Cardiac septum (tissue), 1 donor: ENCODE data around the gene ENAH. TPM values are rescaled to one million over a fixed set of nuclear protein-coding genes. Genes with fewer than 3 reads are reported as not detected.
"Not testable (repeated sequence)": the region's sequence is repeated elsewhere in the genome, so short reads cannot be mapped to it uniquely, and the experiment has no call there.

Experiments used
- DNase-seq: peaks from one replicate; pipeline ENCODE4 v3.0.0-alpha.2; 2020; ENCODE audit warnings: low spot score
- intact Hi-C: fragments of 100-400 bp; cut with DNase I; formaldehyde crosslinking; loops from one replicate; pipeline ENCODE4 v1.14.0; 2022
- total RNA-seq: library from RNA; stranded (reverse); fragmentation: NEBNext Ultra II Directional; extraction: Animal tissue kit (Norgen Biotek cat#: 25700); gene quantifications from one replicate; pipeline ENCODE4 v1.2.1, GENCODE V29; 2021
- donor health status: DM: no; HTN: no; CAD: no.

The ENAH gene
- total RNA-seq, 1 donor from 2014 or later: 195 TPM

DNA sequence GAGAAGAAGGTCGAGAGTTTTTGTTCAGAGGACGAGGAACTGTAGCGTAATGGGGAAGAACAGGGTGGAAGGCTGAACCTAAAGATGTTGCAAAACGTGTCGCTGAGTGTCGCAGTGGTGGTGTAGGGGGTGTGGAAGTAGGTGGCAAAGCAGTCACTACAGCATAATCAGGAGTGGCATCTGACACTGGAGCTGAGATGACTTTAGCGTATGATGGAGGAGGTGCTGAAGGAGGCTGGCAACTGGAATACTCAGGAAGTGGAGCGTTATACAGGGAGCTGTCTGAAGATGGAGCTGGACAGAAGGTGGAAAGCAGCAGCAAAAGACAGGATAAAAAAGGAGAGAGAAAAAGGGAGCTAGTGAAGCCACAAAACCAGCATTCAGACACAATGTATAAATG is 135.2 kb downstream of the ENAH start:
- intact Hi-C loops: no loop called here
- no peak for DNase-seq

DNA sequence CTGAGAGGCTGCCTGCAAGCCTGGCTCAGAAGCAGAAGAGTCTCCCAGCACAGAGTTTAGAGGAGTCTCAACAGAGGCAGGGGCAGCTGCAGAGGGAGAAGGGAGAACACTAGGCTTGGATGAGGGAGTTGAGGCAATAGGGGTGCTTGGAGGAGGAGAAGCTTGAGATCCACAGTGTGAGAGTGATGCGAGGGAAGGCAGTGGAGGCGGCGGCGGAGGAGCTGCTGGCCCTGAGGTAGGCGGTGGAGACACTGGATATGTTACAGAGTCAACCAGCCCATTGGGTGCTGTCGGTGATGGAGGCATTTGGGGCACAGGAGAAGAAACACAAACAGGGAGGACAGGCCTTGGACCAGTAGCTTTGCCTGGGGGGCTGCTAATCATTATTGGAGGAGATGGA is 135.7 kb downstream of the ENAH start:
- no peak for DNase-seq
- intact Hi-C loops: no loop called here

DNA sequence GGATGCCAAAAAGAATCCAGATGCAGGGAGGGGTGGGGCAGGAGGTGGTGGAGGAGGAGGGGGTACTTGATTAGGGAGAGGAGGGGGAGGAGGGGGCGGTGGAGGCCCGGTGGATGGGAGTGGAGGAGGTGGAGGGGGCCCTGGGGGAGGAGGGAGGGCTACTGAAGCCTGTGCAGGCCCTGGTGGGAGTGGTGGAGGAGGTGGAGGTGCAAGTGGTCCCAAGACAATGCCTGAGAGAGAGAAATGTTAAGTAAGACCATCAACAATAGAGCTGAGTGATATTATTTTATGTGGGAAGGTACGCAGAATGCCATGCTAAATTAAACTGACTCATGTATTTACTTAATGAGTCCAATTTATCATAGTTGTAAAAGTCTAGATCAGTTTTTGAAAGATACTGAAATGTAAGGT is 138.2 kb downstream of the ENAH start:
- intact Hi-C loops: no loop called here
- no peak for DNase-seq

DNA sequence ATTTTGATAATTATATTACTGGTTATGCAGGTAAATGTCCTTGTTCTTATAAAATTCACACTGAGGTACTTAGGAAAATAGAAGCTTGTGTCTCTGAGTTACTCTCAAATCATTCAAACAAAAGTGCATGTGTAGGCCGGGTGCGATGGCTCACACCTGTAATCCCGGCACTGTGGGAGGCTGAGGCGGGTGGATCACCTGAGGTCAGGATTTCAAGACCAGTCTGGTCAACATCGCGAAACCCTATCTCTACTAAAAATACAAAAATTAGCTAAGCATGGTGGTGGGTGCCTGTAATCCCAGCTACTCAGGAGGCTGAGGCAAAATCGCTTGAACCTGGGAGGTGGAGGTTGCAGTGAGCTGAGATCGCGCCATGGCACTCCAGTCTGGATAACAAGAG is 139.3 kb downstream of the ENAH start:
- intact Hi-C loops: not testable (repeated sequence)

DNA sequence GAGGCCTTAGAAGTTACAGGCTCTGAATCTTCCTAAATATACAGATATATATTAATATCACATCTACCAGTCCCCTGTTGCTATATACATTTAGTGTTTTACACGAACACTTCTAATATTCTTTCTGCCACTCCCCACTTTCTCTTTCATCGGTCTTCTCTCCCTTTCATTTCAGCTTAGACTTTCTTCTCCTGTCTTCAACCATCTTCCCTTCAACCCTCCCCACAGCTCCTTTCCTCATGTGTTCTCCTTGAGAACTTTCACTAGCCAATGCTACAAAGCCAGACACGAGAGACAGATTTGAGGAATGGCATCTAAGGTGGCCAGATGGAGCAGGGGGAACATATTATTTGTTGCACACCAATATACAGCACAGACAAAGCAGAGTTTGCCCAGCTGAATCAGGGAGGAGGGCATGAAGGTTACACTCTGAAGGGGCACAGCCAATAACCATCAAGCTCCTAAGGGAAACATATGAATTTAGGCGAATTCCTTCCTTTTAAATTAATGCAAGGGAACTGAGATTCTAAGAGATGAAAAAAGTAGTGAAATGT is 141.0 kb downstream of the ENAH start:
- intact Hi-C loops: no loop called here
- no peak for DNase-seq

More for the DNA sequence above, 139.3 kb downstream of the ENAH start:
- not testable (repeated sequence) for DNase-seq

DNA sequence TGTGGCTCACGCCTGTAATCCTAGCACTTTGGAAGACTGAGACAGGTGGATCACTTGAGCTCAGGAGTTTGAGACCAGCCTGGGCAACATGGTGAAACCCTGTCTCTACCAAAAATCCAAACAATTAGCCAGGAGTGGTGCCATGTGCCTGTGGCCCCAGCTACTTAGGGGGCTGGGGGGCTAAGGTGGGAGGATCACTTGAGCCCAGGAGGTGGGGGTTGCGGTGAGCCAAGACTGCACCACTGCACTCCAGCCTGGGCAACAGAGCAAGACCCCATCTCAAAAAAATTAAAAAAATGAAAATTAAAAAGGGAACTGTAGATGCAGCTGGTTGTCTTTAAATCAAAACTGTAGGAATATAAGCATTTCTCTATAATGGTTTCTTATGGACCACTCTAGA is 142.2 kb downstream of the ENAH start:
- intact Hi-C loops, DNase-seq: not testable (repeated sequence)

DNA sequence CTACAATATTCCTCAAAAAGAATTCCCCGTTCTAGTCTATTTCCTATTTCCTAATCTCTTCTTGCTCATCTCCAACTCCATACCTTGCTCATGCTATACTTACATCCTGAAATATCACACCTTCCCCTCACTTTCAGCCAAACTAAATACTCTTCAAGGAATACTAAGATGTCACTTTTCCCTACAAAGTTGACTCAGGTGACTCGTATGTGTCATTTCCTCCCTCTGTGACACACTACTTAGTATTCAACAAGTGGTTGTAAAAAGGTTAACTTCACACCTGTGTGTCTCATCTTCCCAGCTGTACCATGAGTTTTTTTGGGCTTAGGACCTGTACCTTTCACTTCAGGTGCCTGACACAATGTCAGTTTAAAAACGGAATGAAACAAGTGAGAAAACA is 143.2 kb downstream of the ENAH start:
- intact Hi-C loops: loop anchor here (2.0 kb wide), 1 partner anchor 553 kb away; the partner anchor contains the start of gene H3-3A
- DNase-seq: no peak

DNA sequence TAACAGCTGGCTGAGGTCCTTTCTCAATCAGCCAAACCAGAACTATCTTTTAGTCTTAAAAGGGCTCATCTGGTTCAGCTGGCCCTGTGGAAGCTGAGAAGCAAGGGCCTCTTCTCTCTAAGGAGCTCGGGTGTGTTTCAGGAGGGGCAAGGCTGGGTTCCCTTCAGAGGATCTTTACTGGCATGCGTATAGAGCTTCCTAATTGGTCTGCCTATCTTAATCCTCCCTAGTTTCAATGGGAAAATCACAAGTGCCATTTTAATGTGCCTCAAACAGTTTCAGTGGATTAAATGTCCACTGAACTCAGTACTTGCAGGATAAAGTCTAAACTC is 143.6 kb downstream of the ENAH start:
- intact Hi-C loops: loop anchor here (2.0 kb wide), 1 partner anchor 553 kb away; the partner anchor contains the start of gene H3-3A

DNA sequence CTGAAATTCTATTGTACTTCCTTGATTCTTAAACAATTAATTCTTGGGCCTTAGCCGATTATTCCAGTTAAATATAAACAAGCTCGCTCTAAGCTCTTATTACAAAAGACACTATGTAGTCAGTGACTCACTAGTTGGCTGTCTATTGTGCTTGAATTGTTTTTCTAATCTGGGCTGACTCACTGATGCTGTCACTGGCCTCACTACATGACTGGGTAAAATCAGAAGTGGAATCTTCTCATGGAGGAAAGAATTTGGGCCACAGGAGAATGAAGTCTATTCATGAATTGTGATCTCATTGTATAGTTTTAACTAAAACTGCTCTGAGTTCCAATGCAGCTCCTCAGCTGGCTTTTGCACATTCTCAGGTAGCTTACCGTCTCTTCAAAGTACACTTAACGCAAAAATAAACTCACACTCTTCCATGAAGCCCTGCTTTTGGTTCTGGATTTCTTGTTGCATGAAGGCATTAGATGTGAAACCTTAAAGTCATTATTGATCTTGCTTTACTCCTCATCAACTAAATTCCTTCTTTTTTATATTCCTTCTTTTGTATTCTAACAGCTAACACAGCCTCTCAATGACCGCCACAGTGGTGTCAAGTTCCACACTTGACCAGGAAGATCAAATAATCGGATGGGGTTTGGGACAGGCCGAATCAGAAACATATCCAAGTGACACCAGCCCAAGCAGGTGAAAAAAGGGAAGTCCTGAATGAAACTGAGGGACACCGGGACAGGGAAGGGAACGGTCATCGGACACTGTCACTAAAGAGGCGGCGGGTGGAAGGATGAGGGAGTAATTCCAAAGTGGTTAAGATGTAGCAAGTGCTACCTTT is 144.2 kb downstream of the ENAH start:
- intact Hi-C loops: loop anchor here (2.0 kb wide), 1 partner anchor 554 kb away; the partner anchor contains the start of gene H3-3A
- no peak for DNase-seq

More for the DNA sequence above, 143.6 kb downstream of the ENAH start:
- no peak for DNase-seq

DNA sequence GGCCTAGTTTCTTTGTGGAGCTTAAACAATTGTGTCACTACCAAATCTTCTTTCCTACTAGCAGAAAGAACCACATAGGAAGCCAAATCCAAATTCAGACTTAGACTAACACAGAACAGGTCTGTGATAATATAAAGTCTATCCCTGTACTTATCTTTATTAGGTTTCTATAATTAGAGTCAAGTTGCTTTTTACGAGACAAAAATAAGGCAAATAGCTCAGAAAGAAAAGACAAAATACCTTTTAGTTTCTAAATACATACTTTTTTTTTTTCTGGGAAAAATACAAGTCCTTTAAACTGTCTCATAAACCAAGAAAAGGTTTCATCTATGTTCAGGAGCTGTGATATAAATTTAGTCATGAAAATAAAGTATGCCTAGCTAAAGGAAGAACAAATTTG is 146.2 kb downstream of the ENAH start:
- intact Hi-C loops: no loop called here
- no peak for DNase-seq

DNA sequence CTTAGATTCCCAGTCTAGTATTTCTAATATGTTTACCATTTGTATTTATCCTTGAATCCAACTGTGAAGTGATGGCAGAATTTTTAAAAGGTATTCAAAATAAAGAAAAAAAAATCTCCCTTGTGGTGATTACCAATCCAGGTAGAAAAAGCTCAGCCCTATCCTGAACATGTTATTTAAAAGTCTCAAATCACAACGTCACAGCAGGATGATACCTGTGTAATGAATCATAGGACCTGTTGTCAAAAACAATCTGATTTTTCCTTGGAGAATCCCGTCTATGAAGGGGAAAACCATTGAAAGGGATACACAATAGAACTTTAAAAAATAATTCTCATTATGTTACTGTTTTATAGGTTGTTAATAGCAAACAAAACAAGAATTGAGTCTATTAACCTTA is 148.1 kb downstream of the ENAH start:
- intact Hi-C loops: no loop called here
- DNase-seq: no peak

DNA sequence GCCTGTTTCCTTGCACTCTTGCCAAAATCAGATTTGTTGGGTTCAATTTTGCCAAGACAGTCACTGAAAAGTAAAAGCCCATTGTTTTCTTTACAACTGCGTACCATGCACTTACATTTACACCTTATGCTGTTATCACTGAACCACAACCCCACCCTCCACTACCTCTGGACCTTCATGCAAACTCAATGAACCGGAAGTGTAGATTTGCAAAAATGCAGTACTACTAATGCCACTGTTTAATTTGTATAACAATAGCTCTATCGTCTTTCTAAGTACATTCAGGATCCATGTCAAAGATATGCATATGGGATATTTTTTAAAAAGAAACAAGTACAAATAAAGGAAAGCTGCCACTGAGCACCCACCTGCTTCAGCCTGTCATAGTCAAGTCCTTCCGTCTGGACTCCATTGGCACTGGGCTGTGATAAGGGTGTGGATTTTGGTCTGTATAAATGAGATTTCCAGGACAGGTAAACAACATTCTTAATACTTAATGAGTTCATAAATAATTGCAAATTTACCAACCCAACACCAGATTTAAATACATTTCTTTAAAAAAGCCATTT is 152.2 kb downstream of the ENAH start:
- intact Hi-C loops: no loop called here
- no peak for DNase-seq

DNA sequence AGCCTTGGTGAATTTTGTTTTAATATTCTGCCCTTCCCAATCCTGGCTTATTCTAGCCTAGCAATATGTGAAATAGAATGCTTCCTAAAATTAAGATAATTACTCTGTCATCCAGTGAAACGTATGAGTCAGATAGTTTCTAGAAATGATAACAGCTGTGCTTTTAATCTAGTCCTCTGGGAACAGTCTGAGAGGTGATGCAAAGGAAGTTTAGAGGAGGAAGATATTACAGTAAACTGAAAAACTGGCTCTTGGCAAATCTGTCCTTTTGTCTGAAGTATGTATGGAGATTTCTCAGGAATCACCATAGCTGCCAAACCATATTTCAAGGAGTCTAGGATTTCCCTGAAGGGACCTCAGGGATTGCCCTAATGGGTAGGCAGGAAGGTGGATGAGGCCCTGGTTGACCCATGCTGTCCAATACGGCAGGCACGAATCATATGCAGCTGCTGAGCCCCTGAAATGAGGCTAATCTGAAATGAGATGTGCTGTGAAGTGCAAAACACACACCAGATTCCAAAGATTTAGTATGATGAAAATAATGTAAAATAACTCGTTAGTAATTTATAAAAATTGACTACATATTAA is 154.3 kb downstream of the ENAH start:
- DNase-seq: no peak
- intact Hi-C loops: no loop called here

DNA sequence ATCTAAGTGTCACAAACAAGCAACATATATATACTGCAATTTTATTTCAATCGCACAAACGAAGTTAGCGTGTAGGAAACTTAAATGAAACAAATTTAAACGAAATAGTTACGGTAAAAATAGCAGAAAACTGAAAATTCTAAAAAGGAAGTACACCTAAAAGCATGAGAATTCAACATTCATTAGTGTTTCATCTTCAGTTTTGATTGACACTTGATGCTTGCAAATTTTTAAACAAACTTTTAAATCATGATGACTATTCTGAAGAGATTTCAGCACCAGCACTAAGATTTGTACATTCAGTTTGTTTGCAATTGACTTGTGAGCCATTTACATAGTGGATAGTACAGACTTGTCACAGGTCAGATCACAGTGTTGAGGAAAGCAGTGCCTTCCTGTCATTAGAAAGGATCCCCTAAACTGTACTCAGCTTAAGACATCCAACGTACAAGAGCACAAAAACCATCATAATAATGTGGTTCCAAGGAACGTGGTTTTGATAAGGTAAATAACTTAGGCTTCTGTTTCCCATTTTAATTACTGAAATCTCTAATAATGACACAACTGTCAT is 158.0 kb downstream of the ENAH start:
- intact Hi-C loops: no loop called here
- no peak for DNase-seq

DNA sequence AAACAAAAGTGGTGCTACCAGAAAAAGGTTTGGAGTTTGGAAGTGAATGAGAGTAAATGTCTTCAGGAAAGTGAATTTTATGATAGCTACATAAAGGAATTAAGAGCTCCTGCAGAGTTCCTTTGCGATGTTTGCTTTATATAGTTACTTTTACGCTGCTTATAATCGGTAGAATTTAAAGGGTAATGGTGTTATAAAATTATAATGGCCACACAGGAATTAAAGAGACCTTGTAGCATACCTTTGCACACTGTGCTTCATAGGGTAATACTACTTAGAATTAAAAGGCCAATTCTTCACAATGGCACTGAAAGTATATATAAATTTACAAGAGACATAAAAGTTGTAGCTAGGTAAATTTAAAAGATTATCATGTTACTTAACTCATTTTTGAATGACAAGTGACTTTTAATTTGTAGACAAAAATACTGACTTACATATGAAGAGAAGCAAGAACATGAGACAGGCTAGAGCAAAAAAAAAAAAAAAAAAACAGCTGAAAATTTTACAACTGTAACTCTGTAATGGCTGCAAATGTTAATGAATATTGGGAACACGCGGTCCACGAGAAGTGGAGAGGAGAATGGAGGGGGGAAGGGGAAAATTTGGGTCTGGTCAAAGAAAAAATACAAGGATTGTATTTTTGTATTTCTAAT is 159.2 kb downstream of the ENAH start:
- DNase-seq: no peak
- intact Hi-C loops: no loop called here

DNA sequence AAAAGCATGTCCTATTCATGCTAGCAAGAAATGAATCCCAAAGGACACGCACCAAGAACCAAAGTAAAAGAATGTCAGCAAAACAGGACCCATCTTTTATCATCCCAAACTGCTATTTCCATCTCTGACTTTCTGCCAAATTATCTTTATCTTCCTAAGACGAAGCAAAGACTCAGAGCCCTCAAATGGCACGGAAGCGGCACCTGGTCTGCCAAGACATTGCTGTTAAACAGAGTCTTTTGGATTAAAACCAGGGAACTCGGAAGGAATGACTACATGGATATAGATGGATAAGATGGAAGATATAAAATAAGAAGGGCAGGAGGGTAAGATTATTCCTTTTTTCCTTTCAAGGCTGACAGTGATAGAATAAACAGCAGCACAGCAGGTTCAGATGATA is 164.2 kb downstream of the ENAH start:
- intact Hi-C loops: no loop called here
- no peak for DNase-seq

DNA sequence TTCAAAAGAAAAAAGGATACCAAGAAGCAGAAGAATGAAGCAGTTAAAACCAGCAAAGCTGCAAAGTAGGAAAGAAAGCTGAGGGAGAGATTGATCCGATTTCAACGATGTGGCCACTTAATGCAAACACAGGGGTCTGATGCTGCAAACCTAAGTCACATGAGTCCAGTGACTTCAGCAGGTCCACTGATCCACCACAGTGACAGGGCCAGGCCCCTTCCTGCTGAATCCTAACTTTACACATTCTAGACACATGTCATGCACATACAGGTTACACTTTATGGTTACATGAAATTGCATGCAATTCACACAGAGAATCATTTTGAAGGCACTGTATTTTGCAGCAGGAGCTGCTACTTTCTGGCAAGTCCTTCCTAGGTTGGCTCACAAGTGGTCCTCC is 166.1 kb downstream of the ENAH start:
- no peak for DNase-seq
- intact Hi-C loops: no loop called here

DNA sequence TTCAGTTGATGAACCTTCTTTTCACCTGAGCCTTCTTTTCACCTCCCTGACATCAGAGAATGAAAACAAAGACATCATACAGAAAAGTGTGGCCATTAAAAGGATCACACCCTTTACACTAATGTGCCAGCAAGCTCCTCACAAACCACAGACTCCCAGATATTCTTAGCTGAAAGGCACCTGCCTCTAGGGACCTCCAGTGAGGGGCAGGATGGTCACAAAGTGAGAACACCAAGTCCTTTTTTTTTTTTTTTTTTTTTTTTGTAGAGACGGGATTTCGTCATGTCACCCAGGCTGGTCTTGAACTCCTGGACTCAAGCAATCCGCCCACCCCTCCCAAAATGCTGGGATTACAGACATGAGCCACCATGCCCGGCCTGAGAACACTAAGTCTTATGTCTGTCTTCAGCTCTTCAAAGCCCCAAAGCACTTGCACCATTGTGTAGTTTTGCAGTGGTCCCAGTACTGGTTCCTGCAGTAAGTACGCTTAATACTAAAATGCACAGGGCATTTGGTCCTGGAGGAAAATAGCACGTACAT is 166.9 kb downstream of the ENAH start:
- intact Hi-C loops: no loop called here
- DNase-seq: no peak

DNA sequence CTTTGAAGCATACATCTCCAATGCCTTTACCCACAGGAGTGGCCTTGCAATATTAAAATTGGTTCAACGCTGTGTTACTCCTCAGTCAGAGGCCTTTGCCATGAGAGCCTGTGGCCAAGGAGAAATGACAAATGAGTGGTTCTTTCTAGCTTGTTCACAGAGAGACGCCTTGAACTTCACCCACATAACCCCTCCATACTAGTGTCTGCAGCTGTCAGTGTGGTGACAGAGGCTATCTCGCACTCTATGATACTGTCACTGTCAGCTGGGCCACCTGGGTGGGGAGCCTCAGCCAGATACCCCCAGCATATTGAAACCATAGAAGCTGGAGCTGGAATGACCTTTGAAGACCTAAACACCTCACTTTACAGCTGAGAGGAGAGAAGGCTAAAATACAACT is 167.7 kb downstream of the ENAH start:
- DNase-seq: peak; percentile 55
- intact Hi-C loops: no loop called here
